CD8-positive, alpha-beta memory T cell (primary cell): ENCODE data around the gene LRP1B. TPM values are rescaled to one million over a fixed set of nuclear protein-coding genes. Genes with fewer than 3 reads are reported as not detected.

ENCODE experiments used
- CTCF ChIA-PET: fragments of 350-600 bp; sonication (Branson Sonifier 250); formaldehyde crosslinking; loops from one replicate; lab custom pipeline; 2021; ENCODE audit warnings: antibody characterized with exemption; lab: Charles Lee
- POLR2A ChIA-PET: fragments of 350-600 bp; sonication (Branson Sonifier 250); formaldehyde crosslinking; loops from one replicate; lab custom pipeline; 2021; ENCODE audit warnings: antibody characterized with exemption; lab: Charles Lee
- DNase-seq, 5 donors: peaks; one replicate each; pipeline versions ENCODE4 v3.0.0 to v3.0.0-alpha.2; 2020 to 2022; ENCODE audit warnings: mixed read lengths in 1 of 5
- H3K27ac ChIP-seq: one replicate; pipeline ENCODE4 v1.7.0; 2013; ENCODE audit warnings: low read depth, mild to moderate bottlenecking, low read length, moderate library complexity
- H3K27me3 ChIP-seq: 2 replicates; pipeline ENCODE4 v1.7.0; 2013; ENCODE audit warnings: low read length, mild to moderate bottlenecking; ENCODE audit not compliant: insufficient read depth, poor library complexity, severe bottlenecking
- H3K36me3 ChIP-seq: 2 replicates; pipeline ENCODE4 v1.7.0; 2013; ENCODE audit warnings: mild to moderate bottlenecking, low read length, moderate library complexity; ENCODE audit not compliant: insufficient read depth
- H3K4me1 ChIP-seq: 2 replicates; pipeline ENCODE4 v1.7.0; 2013; ENCODE audit warnings: mild to moderate bottlenecking, low read length, moderate library complexity; ENCODE audit not compliant: insufficient read depth
- H3K4me3 ChIP-seq: 2 replicates; pipeline ENCODE4 v1.7.0; 2013; ENCODE audit warnings: mild to moderate bottlenecking, low read length
- H3K9me3 ChIP-seq: 2 replicates; pipeline ENCODE4 v1.7.0; 2013; ENCODE audit warnings: mild to moderate bottlenecking, low read length
- H3K27ac Mint-ChIP-seq, 8 donors: one replicate each; pipeline ENCODE4 v1.8.0; 2020 to 2021; ENCODE audit warnings: mixed read lengths in 8 of 8, mild to moderate bottlenecking in 6 of 8, inconsistent platforms in 3 of 8, moderate library complexity in 3 of 8
- H3K27me3 Mint-ChIP-seq, 2 donors: one replicate each; pipeline ENCODE4 v1.8.0; 2020 to 2021; ENCODE audit warnings: mixed read lengths in 2 of 2, mild to moderate bottlenecking in 1 of 2, moderate library complexity in 1 of 2
- H3K36me3 Mint-ChIP-seq, 3 donors: one replicate each; pipeline ENCODE4 v1.8.0; 2020 to 2021; ENCODE audit warnings: mixed read lengths in 3 of 3, inconsistent platforms in 1 of 3, mild to moderate bottlenecking in 1 of 3
- H3K4me1 Mint-ChIP-seq, 3 donors: one replicate each; pipeline ENCODE4 v1.8.0; 2020 to 2021; ENCODE audit warnings: mixed read lengths in 3 of 3, inconsistent platforms in 1 of 3, mild to moderate bottlenecking in 1 of 3
- H3K4me3 Mint-ChIP-seq, 7 donors: one replicate each; pipeline ENCODE4 v1.8.0; 2020 to 2021; ENCODE audit warnings: mixed read lengths in 7 of 7, mild to moderate bottlenecking in 6 of 7, moderate library complexity in 4 of 7, inconsistent platforms in 2 of 7
- H3K9me3 Mint-ChIP-seq, 5 donors: one replicate each; pipeline ENCODE4 v1.8.0; 2020 to 2022; ENCODE audit warnings: mixed read lengths in 5 of 5, mild to moderate bottlenecking in 3 of 5, moderate library complexity in 2 of 5, inconsistent platforms in 1 of 5
- polyA plus RNA-seq: library from polyadenylated mRNA; unstranded; fragments of 300-500 nt; fragmentation: Illumina TruSeq; gene quantifications from one replicate; pipeline ENCODE4 v1.2.3, GENCODE V29; 2021
- total RNA-seq, 2 experiments: library from RNA; stranded (reverse); gene quantifications; one replicate each; pipeline ENCODE4 v1.2.3, GENCODE V29; 2021

Gene LRP1B
- total and polyA plus RNA-seq, 3 experiments from 2014 or later, result not detected

DNA sequence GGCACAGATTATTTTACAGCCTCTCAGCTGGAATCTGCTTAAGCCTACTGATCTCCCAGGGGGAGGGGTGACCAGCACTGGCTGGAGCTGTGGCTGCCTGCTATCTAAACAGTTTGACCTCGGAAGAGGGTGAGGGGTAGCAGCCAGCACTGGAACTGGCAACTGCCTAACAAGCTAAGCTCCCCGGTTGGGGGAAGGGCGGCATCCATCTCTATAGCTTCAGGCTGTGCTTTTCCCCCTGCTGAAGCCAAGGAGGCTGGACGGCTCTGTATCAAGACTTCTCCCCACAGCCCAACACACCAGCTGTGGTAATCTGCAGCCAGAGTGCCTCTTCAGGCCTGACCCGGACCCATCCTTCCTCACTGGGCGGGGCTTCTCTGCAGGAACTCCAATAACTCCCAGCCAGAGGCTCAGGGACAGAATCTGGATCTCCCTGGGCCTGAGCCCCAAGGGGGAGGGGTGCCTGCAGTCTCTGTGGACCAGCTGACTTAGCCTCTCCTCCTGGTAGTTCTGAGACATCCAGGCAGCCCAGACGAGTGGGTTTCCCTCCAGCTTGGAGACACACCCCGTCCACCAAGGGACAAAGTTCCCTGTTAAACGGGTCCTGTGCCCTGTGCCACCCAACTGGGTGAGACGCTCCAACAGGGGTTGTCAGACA lies 560.2 kb downstream of the LRP1B start:
- ChIA-PET CTCF (no interaction called here), POLR2A (no interaction called here)
- Mint-ChIP-seq H3K4me3 (no peak overlapping the region), H3K36me3 (no peaks in the 10 kb centered on the region), H3K9me3 (peaks cover 8 to 38% (median 15%) of the 10 kb centered on the region in 5 donors), H3K27me3 (no peaks in the 10 kb centered on the region), H3K4me1 (no peaks in the 10 kb centered on the region), H3K27ac (no peak overlapping the region)
- Histone ChIP-seq H3K36me3 (no peaks in the 10 kb centered on the region), H3K4me3 (no peak overlapping the region), H3K4me1 (no peaks in the 10 kb centered on the region), H3K27me3 (no peaks in the 10 kb centered on the region), H3K9me3 (no peaks in the 10 kb centered on the region), H3K27ac (no peak overlapping the region)
- DNase-seq, result no peak

DNA sequence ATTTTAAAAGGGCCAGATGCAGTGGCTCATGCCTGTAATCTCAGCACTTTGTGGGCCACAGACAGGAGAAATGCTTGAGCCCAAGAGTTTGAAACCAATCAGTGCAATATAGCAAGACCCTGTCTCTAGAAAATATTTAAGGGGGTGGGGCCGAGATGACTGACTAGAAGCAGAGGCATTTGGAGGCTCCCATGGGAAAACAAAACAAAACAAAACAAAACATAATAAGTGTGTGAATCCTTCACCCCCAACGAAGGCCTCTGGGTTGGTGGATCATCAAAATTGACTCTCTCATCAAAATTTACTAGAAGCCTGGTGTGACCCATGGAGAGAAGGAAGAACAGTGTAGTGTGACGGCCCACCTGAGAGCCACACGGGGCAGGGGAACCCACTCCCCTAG lies 560.9 kb downstream of the LRP1B start:
- H3K4me3 Mint-ChIP-seq, result no peak overlapping the region
- H3K27me3 Mint-ChIP-seq, result no peaks in the 10 kb centered on the region
- CTCF ChIA-PET, result no interaction called here

GRCh38 chr2:141565597-141565996 lies 565.2 kb downstream of the LRP1B start:
- no peaks in the 10 kb centered on the region for H3K36me3 ChIP-seq
- no peaks in the 10 kb centered on the region for H3K27me3 ChIP-seq
- H3K9me3 Mint-ChIP-seq, result peaks cover 2 to 25% (median 5%) of the 10 kb centered on the region in 5 donors
- H3K36me3 Mint-ChIP-seq, result no peaks in the 10 kb centered on the region
- H3K4me1 Mint-ChIP-seq, result no peaks in the 10 kb centered on the region
- POLR2A ChIA-PET, result no interaction called here
- no peak overlapping the region for H3K4me3 Mint-ChIP-seq
- CTCF ChIA-PET, result no interaction called here
- H3K4me3 ChIP-seq, result no peak overlapping the region
- no peaks in the 10 kb centered on the region for H3K4me1 ChIP-seq
- no peak for DNase-seq
- no peaks in the 10 kb centered on the region for H3K27me3 Mint-ChIP-seq
- H3K9me3 ChIP-seq, result no peaks in the 10 kb centered on the region
- H3K27ac ChIP-seq, result no peak overlapping the region
- H3K27ac Mint-ChIP-seq, result no peak overlapping the region

More for the DNA sequence above, 560.9 kb downstream of the LRP1B start:
- Histone ChIP-seq H3K4me1 (no peaks in the 10 kb centered on the region), H3K27ac (no peak overlapping the region), H3K27me3 (no peaks in the 10 kb centered on the region), H3K9me3 (no peaks in the 10 kb centered on the region), H3K36me3 (no peaks in the 10 kb centered on the region), H3K4me3 (no peak overlapping the region)
- H3K4me1 Mint-ChIP-seq, result no peaks in the 10 kb centered on the region
- DNase-seq, result no peak
- POLR2A ChIA-PET, result no interaction called here
- no peak overlapping the region for H3K27ac Mint-ChIP-seq
- H3K36me3 Mint-ChIP-seq, result no peaks in the 10 kb centered on the region
- H3K9me3 Mint-ChIP-seq, result peaks cover 8 to 38% (median 15%) of the 10 kb centered on the region in 5 donors

GRCh38 chr2:141560723-141561122 lies 570.1 kb downstream of the LRP1B start:
- H3K4me1 ChIP-seq, result no peaks in the 10 kb centered on the region
- Mint-ChIP-seq H3K9me3 (peaks cover 0 to 5% (median 0%) of the 10 kb centered on the region in 5 donors), H3K4me1 (no peaks in the 10 kb centered on the region), H3K27me3 (no peaks in the 10 kb centered on the region), H3K36me3 (no peaks in the 10 kb centered on the region), H3K4me3 (no peak overlapping the region), H3K27ac (no peak overlapping the region)
- H3K4me3 ChIP-seq, result no peak overlapping the region
- H3K27me3 ChIP-seq, result no peaks in the 10 kb centered on the region
- no peak for DNase-seq
- H3K36me3 ChIP-seq, result no peaks in the 10 kb centered on the region
- H3K27ac ChIP-seq, result no peak overlapping the region
- ChIA-PET POLR2A (no interaction called here), CTCF (no interaction called here)
- no peaks in the 10 kb centered on the region for H3K9me3 ChIP-seq

DNA sequence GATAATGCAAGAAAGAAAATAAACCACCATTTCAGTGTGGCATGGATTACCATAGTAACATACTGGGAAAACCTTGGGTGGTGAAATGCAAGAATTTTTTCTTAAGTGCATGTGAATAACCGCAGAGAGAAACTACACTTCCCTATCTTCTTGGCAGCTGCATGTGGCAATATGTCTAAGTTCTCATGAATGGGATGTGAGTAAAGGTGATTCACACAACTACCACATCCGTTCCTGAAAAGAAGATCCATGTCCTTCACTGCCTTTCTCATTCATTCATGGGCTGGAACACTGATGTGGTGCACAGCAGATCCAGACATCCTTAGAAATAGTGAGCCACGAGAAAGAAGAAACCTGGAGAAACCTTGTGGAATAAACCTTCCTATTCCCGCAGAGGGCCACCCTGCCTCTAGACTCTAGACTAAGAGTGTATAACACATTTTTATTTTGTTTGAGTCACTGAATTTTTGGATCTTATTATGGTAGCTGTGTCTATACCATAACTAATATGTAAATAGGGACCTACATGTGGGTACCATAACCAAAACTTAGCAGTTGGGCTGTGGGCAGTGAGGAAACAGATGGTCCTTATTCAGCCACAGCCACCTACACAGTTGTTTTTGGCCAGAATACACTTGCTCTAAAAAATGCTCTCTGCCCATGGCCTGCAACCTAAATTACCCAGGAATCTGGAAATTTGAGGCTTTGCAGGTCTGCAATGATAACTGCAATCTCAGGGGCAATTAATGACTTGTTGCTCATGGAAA lies 573.3 kb downstream of the LRP1B start:
- ChIA-PET POLR2A (no interaction called here), CTCF (no interaction called here)
- Histone ChIP-seq H3K27me3 (no peaks in the 10 kb centered on the region), H3K4me1 (no peaks in the 10 kb centered on the region), H3K9me3 (no peaks in the 10 kb centered on the region), H3K27ac (no peak overlapping the region), H3K36me3 (no peaks in the 10 kb centered on the region), H3K4me3 (no peak overlapping the region)
- no peaks in the 10 kb centered on the region for H3K27me3 Mint-ChIP-seq
- H3K4me1 Mint-ChIP-seq, result no peaks in the 10 kb centered on the region
- no peaks in the 10 kb centered on the region for H3K36me3 Mint-ChIP-seq
- DNase-seq, result no peak
- no peak overlapping the region for H3K4me3 Mint-ChIP-seq
- H3K27ac Mint-ChIP-seq, result no peak overlapping the region
- peaks cover 0 to 9% (median 0%) of the 10 kb centered on the region in 5 donors for H3K9me3 Mint-ChIP-seq

DNA sequence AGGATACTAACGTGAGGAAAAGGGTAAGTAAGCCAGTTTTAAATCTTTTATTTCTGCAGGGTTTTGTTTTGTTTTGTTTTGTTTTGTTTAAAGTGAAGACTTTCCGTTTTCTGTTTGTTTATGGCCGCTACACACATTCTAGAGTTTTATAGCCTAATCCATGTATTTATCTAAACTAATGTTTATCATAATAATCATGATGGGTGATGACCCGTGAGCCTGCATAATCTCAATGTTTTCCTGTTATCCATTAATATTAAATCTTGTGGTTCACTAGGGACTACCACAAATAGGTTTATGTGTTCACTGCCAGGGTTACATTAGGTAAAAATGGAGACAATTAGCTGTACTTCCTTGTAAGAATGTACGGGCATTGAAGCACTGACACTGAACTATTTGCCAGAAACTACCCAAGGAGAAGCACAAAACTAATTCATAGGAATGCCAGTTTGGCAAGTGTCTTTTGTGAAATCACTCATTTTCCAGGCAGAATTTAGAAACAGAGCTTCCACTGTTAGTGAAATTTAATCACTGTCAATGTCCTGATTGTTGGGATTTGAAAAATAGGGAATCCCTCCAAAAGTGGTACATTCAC lies 574.8 kb downstream of the LRP1B start:
- no peak overlapping the region for H3K4me3 ChIP-seq
- no peak overlapping the region for H3K27ac ChIP-seq
- Mint-ChIP-seq H3K9me3 (peaks cover 0 to 14% (median 0%) of the 10 kb centered on the region in 5 donors), H3K4me1 (no peaks in the 10 kb centered on the region), H3K27me3 (no peaks in the 10 kb centered on the region), H3K4me3 (no peak overlapping the region), H3K36me3 (no peaks in the 10 kb centered on the region), H3K27ac (no peak overlapping the region)
- H3K9me3 ChIP-seq, result no peaks in the 10 kb centered on the region
- H3K27me3 ChIP-seq, result no peaks in the 10 kb centered on the region
- no peaks in the 10 kb centered on the region for H3K4me1 ChIP-seq
- no peaks in the 10 kb centered on the region for H3K36me3 ChIP-seq
- ChIA-PET CTCF (no interaction called here), POLR2A (no interaction called here)
- no peak for DNase-seq

DNA sequence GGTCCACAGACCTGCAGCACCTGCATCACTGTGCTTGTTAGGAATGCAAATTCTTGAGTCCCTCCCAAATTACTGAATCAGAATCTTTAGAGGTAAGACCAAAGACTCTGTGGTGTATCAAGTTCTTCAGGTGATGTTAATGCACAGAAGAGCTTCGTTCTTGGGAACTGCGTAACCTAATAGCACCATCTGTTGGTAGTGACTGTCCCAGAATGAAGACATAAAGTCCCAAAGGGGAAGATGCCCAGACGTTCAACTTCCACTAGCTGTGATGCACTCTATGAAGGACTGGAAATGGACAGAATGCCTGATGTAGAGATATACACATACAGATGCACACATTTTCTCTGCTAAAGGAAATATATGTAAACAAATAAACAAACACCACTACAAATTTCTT lies 576.0 kb downstream of the LRP1B start:
- Mint-ChIP-seq H3K27ac (no peak overlapping the region), H3K4me3 (no peak overlapping the region)

DNA sequence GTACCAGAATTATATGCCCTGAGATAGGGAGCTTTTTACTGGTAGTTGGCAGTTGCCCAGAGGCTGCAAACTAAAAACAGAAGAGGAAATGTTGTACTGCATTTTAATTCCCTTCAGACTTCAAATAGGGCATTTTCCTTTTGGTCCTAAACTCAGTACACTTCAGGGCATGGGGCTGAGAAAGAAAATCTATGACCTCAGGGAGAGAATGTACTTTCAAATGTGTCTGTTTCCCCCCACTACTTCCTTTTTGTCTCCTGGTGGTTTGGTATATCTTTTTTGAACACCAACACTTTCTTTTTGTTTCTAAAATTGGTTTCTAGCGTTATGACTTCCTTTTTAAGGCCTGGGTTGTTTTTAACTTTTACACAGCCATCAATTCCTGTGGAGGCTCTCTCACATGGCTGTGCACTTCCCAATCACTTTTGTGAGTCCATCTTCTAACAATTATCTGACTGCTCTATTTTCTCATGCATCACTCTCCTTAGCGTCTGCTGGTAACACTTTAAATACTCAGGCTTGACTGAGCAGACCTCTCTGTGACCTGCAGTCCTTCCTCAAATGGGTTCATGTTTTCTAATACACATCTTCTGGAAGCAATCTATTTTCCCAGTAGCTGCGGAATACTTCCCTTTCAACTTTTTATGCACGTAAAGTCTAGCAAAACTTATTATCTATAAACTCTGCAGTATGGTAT lies 596.0 kb downstream of the LRP1B start:
- CTCF ChIA-PET, result no interaction called here
- H3K27ac Mint-ChIP-seq, result no peak overlapping the region

More for the DNA sequence above, 576.0 kb downstream of the LRP1B start:
- no peaks in the 10 kb centered on the region for H3K36me3 Mint-ChIP-seq
- Histone ChIP-seq H3K4me1 (no peaks in the 10 kb centered on the region), H3K27ac (no peak overlapping the region), H3K4me3 (no peak overlapping the region), H3K36me3 (no peaks in the 10 kb centered on the region), H3K9me3 (no peaks in the 10 kb centered on the region), H3K27me3 (no peaks in the 10 kb centered on the region)
- no peaks in the 10 kb centered on the region for H3K27me3 Mint-ChIP-seq
- ChIA-PET CTCF (no interaction called here), POLR2A (no interaction called here)
- no peaks in the 10 kb centered on the region for H3K4me1 Mint-ChIP-seq
- no peak for DNase-seq
- H3K9me3 Mint-ChIP-seq, result peaks cover 0 to 14% (median 2%) of the 10 kb centered on the region in 5 donors

More for the DNA sequence above, 596.0 kb downstream of the LRP1B start:
- H3K9me3 ChIP-seq, result no peaks in the 10 kb centered on the region
- Mint-ChIP-seq H3K36me3 (no peaks in the 10 kb centered on the region), H3K4me1 (peaks cover 0 to 4% (median 0%) of the 10 kb centered on the region in 3 donors), H3K9me3 (peaks cover 4 to 49% (median 9%) of the 10 kb centered on the region in 5 donors), H3K4me3 (no peak overlapping the region), H3K27me3 (no peaks in the 10 kb centered on the region)
- H3K36me3 ChIP-seq, result no peaks in the 10 kb centered on the region
- H3K4me3 ChIP-seq, result no peak overlapping the region
- DNase-seq, result no peak
- H3K27ac ChIP-seq, result no peak overlapping the region
- H3K27me3 ChIP-seq, result no peaks in the 10 kb centered on the region
- H3K4me1 ChIP-seq, result no peaks in the 10 kb centered on the region
- POLR2A ChIA-PET, result no interaction called here
